GM12865 (cell line): ENCODE results near the gene CNTNAP2.

Experiments
- DNase-seq: peaks from one replicate; pipeline ENCODE4 v3.0.0; 2010; ENCODE audit warnings: low read depth
- H3K4me3 ChIP-seq: 2 replicates; pipeline ENCODE4 v1.5.1; 2011; ENCODE audit warnings: mild to moderate bottlenecking, low read depth, low read length, control low read depth
- TF ChIP-seq, protein P1 (sequence below): IDR thresholded peaks from 2 replicates; pipeline ENCODE4 v1.5.1; 2011; ENCODE audit warnings: low read length, control low read depth, low read depth, inconsistent platforms; ENCODE audit not compliant: insufficient read depth; ENCODE audit errors: missing control alignments

The CNTNAP2 gene

GRCh38 chr7:146788008-146788407 lies 671.4 kb downstream of the CNTNAP2 start:
- H3K4me3 ChIP-seq, result no peak overlapping the region
- TF ChIP-seq, protein P1, sequence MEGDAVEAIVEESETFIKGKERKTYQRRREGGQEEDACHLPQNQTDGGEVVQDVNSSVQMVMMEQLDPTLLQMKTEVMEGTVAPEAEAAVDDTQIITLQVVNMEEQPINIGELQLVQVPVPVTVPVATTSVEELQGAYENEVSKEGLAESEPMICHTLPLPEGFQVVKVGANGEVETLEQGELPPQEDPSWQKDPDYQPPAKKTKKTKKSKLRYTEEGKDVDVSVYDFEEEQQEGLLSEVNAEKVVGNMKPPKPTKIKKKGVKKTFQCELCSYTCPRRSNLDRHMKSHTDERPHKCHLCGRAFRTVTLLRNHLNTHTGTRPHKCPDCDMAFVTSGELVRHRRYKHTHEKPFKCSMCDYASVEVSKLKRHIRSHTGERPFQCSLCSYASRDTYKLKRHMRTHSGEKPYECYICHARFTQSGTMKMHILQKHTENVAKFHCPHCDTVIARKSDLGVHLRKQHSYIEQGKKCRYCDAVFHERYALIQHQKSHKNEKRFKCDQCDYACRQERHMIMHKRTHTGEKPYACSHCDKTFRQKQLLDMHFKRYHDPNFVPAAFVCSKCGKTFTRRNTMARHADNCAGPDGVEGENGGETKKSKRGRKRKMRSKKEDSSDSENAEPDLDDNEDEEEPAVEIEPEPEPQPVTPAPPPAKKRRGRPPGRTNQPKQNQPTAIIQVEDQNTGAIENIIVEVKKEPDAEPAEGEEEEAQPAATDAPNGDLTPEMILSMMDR, result no peak
- DNase-seq, result no peak

- no peak for DNase-seq
- TF ChIP-seq, protein P1, result no peak
- no peak overlapping the region for H3K4me3 ChIP-seq
Observed at GRCh38 chr7:146791344-146792285, 675.0 kb downstream of the CNTNAP2 start.

GRCh38 chr7:146804620-146805019 lies 688.0 kb downstream of the CNTNAP2 start:
- TF ChIP-seq, protein P1, result no peak
- H3K4me3 ChIP-seq, result no peak overlapping the region
- DNase-seq, result no peak

GRCh38 chr7:146805082-146805481 lies 688.5 kb downstream of the CNTNAP2 start:
- DNase-seq, result no peak
- H3K4me3 ChIP-seq, result no peak overlapping the region
- TF ChIP-seq, protein P1, result no peak

DNA sequence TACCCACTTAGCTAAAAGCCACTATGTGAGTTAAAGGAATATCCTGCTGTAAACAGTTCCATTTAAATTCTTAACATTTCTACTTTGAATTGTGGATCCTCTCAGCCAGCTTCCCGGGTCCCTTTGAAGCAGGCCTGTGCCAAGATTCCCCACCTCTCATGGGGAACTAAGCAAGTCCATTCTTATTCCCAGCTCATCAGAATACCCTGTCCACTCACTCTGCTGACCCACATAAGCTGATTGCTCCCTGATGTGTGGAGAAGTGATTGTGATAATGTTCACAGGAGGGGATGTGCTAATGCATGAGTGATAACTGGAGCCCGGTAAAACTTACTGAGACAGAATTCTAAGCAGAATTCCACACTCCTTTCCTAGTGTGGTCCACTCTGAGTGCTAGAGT lies 709.7 kb downstream of the CNTNAP2 start:
- TF ChIP-seq, protein P1, result no peak
- H3K4me3 ChIP-seq, result no peak overlapping the region
- DNase-seq, result no peak

GRCh38 chr7:146830686-146831085 lies 714.1 kb downstream of the CNTNAP2 start:
- DNase-seq, result no peak
- TF ChIP-seq, protein P1, result no peak
- no peak overlapping the region for H3K4me3 ChIP-seq
